Urinary bladder (tissue), 4 donors: ENCODE measurements around the gene ST6GALNAC3. TPM values are rescaled to one million over a fixed set of nuclear protein-coding genes. Genes with fewer than 3 reads are reported as not detected.

ENCODE experiments used
- DNase-seq: peaks from one replicate; pipeline ENCODE4 v3.0.0-alpha.2; 2015; ENCODE audit errors: extremely low spot score
- H3K27ac ChIP-seq: one replicate; pipeline ENCODE4 v1.5.1; 2013; ENCODE audit warnings: low read depth, mild to moderate bottlenecking, moderate library complexity
- H3K36me3 ChIP-seq: one replicate; pipeline ENCODE4 v1.6.1; 2013; ENCODE audit warnings: mild to moderate bottlenecking, moderate library complexity; ENCODE audit not compliant: insufficient read depth
- H3K4me1 ChIP-seq: one replicate; pipeline ENCODE4 v1.6.1; 2013; ENCODE audit warnings: mild to moderate bottlenecking, moderate library complexity; ENCODE audit not compliant: insufficient read depth
- H3K4me3 ChIP-seq: one replicate; pipeline ENCODE4 v1.5.1; 2013; ENCODE audit warnings: low read depth, low read length
- WGBS: extraction: QIAGEN DNeasy Blood & Tissue Kit; methylation state at CpG from one replicate; pipeline ENCODE4 v1.1.7; 2013; 5-methylcytosine and 5-hydroxymethylcytosine counted together
- polyA plus RNA-seq: library from polyadenylated mRNA; stranded (reverse); fragments of 200-250 nt; gene quantifications from one replicate; pipeline ENCODE4 v1.2.3, GENCODE V29; 2013
- total RNA-seq: library from RNA; depleted of rRNA; stranded (reverse); fragments of >200 nt; gene quantifications from one replicate; pipeline ENCODE4 v1.2.3, GENCODE V29; 2014
- donor health status: healthy with polysubstance abuse.
- donor health status: healthy.

ST6GALNAC3 gene
- total and polyA plus RNA-seq, 2 donors, result 5.1 to 39.1 TPM

DNA sequence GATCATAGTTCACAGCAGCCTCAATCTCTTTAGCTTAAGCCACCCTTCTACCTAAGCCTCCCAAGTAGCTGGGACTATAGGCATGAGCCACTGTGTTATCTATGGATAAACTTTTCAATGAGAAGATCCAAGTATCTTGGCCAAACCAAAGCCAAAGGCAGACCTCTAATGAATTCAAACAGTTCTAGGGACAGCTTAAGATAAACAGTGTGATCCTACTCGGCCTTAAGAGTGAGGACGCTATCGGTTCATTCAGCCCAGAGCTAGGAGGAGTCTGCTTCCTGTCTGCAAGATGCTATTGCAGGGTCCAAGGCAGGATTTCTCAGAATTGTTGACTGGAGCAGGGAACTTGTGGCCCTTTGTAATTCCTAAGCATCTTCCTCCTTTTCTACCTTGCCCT, 368.7 kb downstream of the ST6GALNAC3 start:
- H3K36me3 ChIP-seq, result no peaks in the 10 kb centered on the region
- no peak overlapping the region for H3K4me3 ChIP-seq
- no peak for DNase-seq
- H3K4me1 ChIP-seq, result no peaks in the 10 kb centered on the region
- no peak overlapping the region for H3K27ac ChIP-seq
- WGBS, result 57% methylated on average over 3 of the region's 3 CpGs

DNA sequence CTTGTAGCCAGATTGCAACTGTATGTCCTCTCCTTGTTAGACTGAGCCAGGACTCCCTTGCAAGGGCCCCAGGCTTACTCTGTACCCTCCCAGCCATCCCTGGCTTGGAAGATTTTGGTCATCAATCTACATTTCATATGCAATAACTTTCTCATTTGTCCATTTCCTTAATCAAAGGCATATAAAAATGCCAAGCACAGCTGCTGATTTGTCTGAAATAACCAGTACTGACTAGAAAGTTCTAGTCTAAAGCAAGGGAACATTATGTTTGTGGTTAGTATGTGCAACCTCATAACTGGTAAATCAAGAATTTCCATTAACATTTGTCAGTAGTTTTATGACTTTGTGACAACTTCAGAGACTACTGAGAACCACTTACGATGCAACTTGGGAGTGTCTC, 370.2 kb downstream of the ST6GALNAC3 start:
- Histone ChIP-seq H3K36me3 (no peaks in the 10 kb centered on the region), H3K4me1 (no peaks in the 10 kb centered on the region), H3K27ac (no peak overlapping the region), H3K4me3 (no peak overlapping the region)
- WGBS, result 77% methylated on average over 1 of the region's 1 CpG
- DNase-seq, result no peak

DNA sequence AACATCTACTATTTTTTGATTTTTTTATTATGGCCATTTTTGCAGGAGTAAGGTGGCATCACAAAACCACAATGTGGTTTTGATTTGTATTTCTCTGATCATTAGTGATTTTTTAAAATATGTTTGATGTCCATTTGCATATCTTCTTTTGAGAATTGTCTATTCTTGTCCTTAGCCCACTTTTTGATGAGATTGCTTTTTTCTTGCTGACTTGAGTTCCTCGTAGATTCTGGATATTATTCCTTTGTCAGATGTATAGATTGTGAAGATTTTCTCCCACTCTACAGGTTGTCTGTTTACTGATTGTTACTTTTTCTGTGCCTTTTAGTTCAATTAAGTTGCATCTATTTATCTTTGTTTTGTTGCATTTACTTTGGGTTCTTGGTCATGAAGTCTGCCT, 375.7 kb downstream of the ST6GALNAC3 start:
- H3K4me3 ChIP-seq, result no peak overlapping the region
- DNase-seq, result no peak
- no peaks in the 10 kb centered on the region for H3K4me1 ChIP-seq
- H3K36me3 ChIP-seq, result no peaks in the 10 kb centered on the region
- 96% methylated on average over 1 of the region's 1 CpG for WGBS
- H3K27ac ChIP-seq, result no peak overlapping the region

DNA sequence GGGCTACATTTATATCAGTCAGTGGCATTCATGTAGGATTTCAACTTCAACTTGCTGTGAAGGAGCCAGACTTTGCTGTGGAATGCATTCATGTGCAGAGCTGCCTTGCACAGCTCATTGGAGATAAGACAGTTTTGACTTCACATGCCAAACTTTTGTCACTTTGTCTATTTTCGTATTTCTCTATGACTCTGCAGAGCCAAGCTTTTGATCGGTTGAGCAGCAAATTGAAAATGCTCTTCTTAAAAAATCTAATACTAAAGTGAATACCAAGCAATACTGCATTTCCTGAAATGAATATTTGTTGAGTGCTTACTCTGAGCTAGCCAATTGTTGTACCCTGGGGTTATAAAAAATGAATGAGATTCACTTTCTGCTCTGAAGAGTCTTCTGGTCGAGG, 388.7 kb downstream of the ST6GALNAC3 start:
- no peak overlapping the region for H3K27ac ChIP-seq
- no peak for DNase-seq
- WGBS, result 66% methylated on average over 3 of the region's 3 CpGs
- no peaks in the 10 kb centered on the region for H3K4me1 ChIP-seq
- H3K4me3 ChIP-seq, result no peak overlapping the region
- H3K36me3 ChIP-seq, result no peaks in the 10 kb centered on the region

DNA sequence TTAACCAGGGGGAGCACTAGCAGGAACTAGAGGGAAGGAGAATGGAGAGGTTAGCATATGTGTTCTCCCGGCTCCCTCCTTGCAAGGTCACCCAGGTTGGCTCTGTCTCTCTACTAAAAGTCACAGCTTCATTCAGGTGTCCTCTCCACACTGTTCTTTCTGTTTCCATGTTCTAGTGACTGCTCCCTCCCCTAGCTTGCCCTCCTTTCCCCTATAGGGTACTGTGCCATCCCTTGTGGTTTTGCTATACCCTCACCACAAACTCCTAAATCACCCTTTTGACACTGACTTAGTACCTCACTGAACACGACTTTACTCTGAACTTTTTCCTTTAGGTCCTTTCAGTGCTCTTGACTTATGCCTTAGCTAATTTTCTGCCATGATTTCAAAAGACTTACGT, 389.3 kb downstream of the ST6GALNAC3 start:
- no peak overlapping the region for H3K4me3 ChIP-seq
- DNase-seq, result no peak
- no peaks in the 10 kb centered on the region for H3K36me3 ChIP-seq
- H3K4me1 ChIP-seq, result no peaks in the 10 kb centered on the region
- no peak overlapping the region for H3K27ac ChIP-seq
- 89% methylated on average over 3 of the region's 3 CpGs for WGBS

DNA sequence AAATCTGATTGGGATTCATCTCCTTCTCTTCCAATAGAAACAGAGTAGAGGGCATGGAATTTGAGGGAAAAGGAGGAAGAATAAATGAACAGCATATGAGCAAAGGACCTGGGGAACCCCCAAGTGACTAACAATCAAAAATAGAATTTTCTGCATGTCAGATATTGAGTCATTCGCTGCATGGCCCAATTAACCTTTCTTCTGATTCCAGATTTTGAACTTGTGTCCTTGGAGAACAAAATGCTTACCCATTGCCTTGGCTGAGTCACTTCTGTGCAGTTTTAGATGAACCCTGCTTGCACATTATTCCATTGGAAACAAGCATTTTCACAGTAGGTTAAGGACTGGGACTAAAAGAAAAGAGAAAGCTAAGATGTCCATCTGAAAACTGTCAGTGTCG, 390.5 kb downstream of the ST6GALNAC3 start:
- 85% methylated on average over 2 of the region's 2 CpGs for WGBS
- no peaks in the 10 kb centered on the region for H3K4me1 ChIP-seq

DNA sequence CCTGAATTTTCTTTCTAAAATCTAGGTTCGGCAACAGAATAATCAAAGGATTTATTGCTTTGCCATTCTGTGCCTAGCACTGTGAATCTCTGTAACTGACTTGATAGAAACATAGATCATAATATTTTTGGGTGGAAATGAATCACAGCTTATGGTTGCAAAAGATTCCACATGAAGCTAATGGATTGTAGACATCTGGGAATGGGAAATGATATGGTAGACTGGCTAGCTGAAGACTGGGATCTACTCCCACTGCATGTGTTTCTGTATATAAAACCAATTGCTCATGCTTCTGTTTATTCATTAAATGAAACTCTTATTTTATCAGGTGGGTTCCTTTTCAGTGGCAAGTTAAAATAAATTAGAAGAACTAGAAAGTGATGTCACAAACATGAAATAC, 395.6 kb downstream of the ST6GALNAC3 start:
- Histone ChIP-seq H3K27ac (no peak overlapping the region), H3K36me3 (no peaks in the 10 kb centered on the region), H3K4me3 (no peak overlapping the region), H3K4me1 (no peaks in the 10 kb centered on the region)
- no peak for DNase-seq
- 100% methylated on average over 1 of the region's 1 CpG for WGBS

More for the DNA sequence above, 390.5 kb downstream of the ST6GALNAC3 start:
- no peak for DNase-seq
- Histone ChIP-seq H3K4me3 (no peak overlapping the region), H3K36me3 (no peaks in the 10 kb centered on the region), H3K27ac (no peak overlapping the region)

DNA sequence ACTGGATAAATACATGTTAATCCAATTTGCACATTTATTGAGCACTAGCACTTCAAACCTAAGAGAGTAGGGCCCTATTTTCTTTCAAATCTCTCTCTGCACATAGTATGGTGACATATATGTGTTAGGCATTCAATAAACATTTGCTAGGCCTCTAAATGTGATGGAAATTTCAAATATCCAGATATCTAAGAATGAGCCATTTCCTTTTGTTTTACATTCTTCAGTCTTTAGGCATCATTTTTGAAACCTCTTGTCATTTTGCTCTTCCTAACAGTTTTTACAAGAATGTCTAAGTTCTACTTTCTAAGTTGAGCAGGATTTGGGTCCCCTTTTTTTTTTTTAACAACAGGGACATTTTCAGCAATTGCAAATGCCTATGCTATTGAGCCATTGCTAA, 397.0 kb downstream of the ST6GALNAC3 start:
- Histone ChIP-seq H3K4me1 (no peaks in the 10 kb centered on the region), H3K4me3 (no peak overlapping the region), H3K27ac (no peak overlapping the region), H3K36me3 (no peaks in the 10 kb centered on the region)
- DNase-seq, result no peak

DNA sequence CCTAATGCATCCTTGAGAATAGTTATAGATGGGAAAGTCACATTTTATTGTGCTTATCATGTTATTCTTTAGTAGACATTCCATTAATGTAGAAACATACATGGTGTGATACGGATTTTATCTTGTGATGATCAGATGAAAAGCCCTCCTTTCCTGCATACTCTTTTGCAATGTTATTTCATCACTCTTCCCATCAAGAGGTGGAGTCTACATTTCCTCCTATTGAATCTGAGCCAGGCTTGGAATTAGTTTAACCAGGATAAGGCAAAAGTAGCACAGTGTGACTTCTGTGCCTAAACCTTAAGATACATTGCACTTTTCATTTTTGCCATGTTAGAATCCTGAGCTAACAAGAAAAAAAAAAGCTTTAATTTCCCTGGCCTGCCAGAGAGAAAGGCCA, 399.0 kb downstream of the ST6GALNAC3 start:
- Histone ChIP-seq H3K4me1 (no peaks in the 10 kb centered on the region), H3K36me3 (no peaks in the 10 kb centered on the region), H3K4me3 (no peak overlapping the region), H3K27ac (no peak overlapping the region)
- no peak for DNase-seq
- whole genome bisulfite sequencing, result 69% methylated on average over 1 of the region's 1 CpG

DNA sequence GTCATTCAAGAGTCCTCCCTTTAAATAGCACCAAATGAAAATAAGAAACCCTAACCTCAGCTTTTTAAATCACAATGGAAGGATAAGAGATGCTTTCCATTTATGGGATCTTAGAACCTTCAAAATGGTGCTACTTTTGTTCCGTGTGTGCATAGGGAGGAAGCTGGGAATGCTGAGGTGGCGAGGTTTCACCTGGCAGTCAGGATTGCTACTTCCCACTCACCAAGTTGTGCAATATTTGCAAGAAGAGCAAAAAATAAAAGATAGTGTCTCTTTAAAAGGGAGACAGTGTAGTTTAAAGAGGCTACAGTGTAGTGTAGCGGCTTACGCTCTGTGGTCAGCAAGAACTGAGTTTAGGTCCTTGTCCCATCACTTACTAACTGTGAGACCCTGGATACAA, 400.4 kb downstream of the ST6GALNAC3 start:
- 94% methylated on average over 4 of the region's 4 CpGs for WGBS
- Histone ChIP-seq H3K36me3 (no peaks in the 10 kb centered on the region), H3K27ac (no peak overlapping the region), H3K4me3 (no peak overlapping the region), H3K4me1 (no peaks in the 10 kb centered on the region)
- DNase-seq, result no peak

DNA sequence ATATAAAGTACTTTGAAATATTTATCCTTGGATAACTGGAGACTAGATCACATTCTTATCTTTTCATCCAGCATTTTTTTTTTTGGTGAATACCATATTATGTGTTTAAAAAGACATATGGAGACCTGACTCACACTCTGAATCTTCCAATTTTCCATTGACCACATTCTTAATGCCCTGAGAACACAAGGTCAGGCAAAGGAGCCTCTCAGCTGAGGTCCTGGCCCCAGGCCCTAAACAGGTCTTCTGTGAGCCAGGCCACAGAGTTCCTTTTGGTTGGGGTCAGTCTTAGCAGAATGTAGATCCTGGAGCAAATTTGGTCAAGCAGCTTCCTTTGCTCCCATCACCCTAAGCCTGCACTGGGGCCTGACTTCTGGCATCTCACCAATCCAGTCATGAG, 402.6 kb downstream of the ST6GALNAC3 start:
- Histone ChIP-seq H3K36me3 (no peaks in the 10 kb centered on the region), H3K4me3 (no peak overlapping the region), H3K4me1 (no peaks in the 10 kb centered on the region), H3K27ac (no peak overlapping the region)
- DNase-seq, result no peak

DNA sequence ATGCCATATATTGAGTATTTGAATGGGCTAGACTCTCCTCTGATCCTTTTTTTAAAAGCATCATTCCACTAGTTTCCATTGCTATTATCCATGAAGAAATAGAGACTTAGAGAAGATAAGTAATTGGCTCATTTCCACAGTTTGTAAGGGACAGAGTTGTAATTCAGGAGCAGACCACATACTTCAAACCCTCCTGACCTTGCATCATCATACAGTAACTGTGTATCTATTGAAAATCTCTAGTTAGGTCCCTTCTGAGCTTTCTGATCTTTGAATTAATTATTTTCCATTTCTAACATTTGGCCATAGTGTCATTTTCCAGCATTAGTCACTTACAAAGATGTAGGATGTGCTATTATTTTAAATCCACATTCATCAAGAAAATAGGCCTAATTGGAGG, 406.3 kb downstream of the ST6GALNAC3 start:
- no peak for DNase-seq
- no peaks in the 10 kb centered on the region for H3K36me3 ChIP-seq

DNA sequence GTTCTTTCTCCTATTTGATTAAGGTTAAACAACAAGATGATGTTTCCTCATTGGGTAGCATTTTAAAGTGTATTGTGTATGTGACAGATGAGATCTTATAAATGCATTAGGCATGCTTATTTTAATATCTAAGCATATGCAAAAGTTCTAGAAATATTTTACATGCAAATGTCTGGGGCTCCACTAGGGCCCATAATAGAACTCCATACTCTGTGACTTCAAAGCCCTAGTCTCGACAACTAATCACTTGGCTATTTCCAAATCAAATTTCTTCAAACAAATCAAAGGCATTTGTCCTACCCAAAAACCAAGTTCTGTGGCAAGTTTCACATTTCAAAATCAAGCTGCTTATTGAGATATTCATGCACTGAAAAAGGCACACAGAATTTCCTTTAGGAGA, 407.1 kb downstream of the ST6GALNAC3 start:
- Histone ChIP-seq H3K27ac (no peak overlapping the region), H3K36me3 (no peaks in the 10 kb centered on the region), H3K4me1 (no peaks in the 10 kb centered on the region), H3K4me3 (no peak overlapping the region)
- no peak for DNase-seq
- WGBS, result 96% methylated on average over 1 of the region's 1 CpG

More for the DNA sequence above, 406.3 kb downstream of the ST6GALNAC3 start:
- Histone ChIP-seq H3K27ac (no peak overlapping the region), H3K4me3 (no peak overlapping the region), H3K4me1 (no peaks in the 10 kb centered on the region)

DNA sequence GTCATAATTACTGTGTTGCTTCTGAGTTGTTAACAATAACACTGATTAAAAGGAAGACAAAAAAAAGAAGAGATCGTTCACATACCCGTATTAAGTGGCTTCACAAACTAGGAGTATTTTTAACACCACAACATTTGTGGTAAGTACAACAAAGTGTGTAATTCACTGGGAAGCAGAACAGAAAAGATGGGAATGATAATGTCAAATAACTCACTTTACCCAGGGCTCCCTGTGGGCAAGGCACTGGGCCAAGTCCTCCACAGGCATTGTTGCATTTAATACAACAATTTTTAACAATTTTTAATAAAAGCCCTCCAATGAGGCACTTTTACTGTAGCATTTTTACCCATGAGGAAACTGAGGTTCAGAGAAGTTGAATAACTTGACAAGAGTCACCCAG, 407.7 kb downstream of the ST6GALNAC3 start:
- Histone ChIP-seq H3K4me1 (no peaks in the 10 kb centered on the region), H3K4me3 (no peak overlapping the region), H3K36me3 (no peaks in the 10 kb centered on the region), H3K27ac (no peak overlapping the region)
- 79% methylated on average over 2 of the region's 2 CpGs for WGBS
- DNase-seq, result no peak

DNA sequence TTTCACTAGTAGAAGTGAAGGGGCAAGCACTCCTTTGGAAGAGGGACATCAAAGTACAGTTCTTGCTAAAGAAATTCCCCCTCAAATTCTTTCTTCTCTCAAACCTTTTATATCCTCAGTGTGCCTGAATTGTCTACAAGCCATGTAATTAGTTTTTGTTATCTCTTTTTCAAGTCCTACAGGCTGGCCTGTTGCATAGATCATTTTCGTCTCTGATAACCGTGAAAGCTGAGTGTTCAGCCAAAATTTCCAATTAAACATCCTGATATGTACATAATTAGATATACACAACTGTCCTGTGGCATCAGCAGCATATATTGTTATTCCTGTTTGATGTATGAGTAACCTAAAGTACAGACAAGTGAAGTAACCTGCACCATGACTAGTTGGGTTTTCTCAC, 417.2 kb downstream of the ST6GALNAC3 start:
- no peak for DNase-seq
- no peak overlapping the region for H3K27ac ChIP-seq
- 90% methylated on average over 2 of the region's 2 CpGs for WGBS
- no peaks in the 10 kb centered on the region for H3K4me1 ChIP-seq
- no peaks in the 10 kb centered on the region for H3K36me3 ChIP-seq
- no peak overlapping the region for H3K4me3 ChIP-seq
